ENCODE data around the gene ZNF653. TPM values are rescaled to one million over a fixed set of nuclear protein-coding genes. Genes with fewer than 3 reads are reported as not detected.

The ZNF653 gene
- total and polyA plus RNA-seq, 9 of the 15 experiments (the other 6 are each of a cell fraction or from before 2014, with no cell fraction given), result 1.6 to 8.0 (median 4.2) TPM; not detected in 2

DNA sequence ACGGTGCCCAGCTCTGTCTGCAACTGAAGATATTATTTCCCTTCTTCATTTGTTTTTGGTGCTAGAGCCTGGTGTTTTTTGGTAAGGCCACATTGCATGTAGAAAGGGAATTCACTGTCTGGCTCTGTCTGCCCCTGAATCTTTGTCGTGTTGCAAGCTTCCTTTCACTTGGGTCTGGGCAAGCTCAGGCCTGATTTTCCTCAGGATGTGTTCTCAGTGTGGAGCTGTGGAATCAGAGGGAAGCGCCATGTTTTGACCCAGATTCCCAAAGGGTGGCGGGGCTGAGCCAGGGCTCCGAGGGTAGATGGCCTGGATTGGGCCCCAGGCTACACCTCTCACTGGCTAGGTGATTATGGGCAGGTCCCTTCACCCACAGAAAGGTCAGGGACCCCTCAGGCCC, 61.6 kb downstream of the ZNF653 start:
- no TSS peak for BruUV-seq (replicated peaks)
- 81% methylated on average over 4 of the region's 5 CpGs for WGBS (ENCODE audit: insufficient coverage, low coverage, missing lambda C conversion rate)
- POLR2A ChIA-PET, result interaction anchor here (1.0 to 1.3 kb wide), 2 partner anchors 14 to 126 kb away, joined by 3 read pairs; no protein-coding TSS in a partner anchor

More for the DNA sequence above, 61.6 kb downstream of the ZNF653 start:
- CTCF ChIA-PET (ENCODE audit: low intra/inter-chr PET ratio), result interaction anchor here (0.5 kb wide), 1 partner anchor 67 kb away, joined by 3 read pairs; no protein-coding TSS in a partner anchor
- Histone ChIP-seq H3K36me3 (ENCODE audit: control insufficient read depth, insufficient read depth, low read length) (peaks cover 91% of the 10 kb centered on the region; the same call in 2 of the 3 replicates), H3K4me2 (ENCODE audit: insufficient read depth, low read length) (no peak overlapping the region), H3K4me1 (replicated peaks in 1 of 2; ENCODE audit: control insufficient read depth in 2 of 2, insufficient read depth in 2 of 2, low read length in 2 of 2) (peaks cover 0 to 29% of the 10 kb centered on the region in 2 experiments; a peak in 2 of 5 replicates), H3K27ac (ENCODE audit: extremely low read depth, low read depth, low read length) (no peak overlapping the region), H3K9me3 (replicated peaks; ENCODE audit: control insufficient read depth, insufficient read depth, low read depth, low read length) (no peaks in the 10 kb centered on the region), H3K27me3 (ENCODE audit: control insufficient read depth in 2 of 2, insufficient read depth in 2 of 2, low read length in 2 of 2) (no peaks in the 10 kb centered on the region), H3K9me1 (ENCODE audit: control insufficient read depth, insufficient read depth, low read length) (no peaks in the 10 kb centered on the region), H4K20me1 (replicated peaks; ENCODE audit: control insufficient read depth, insufficient read depth, low read length) (0 out of 2 replicates have a peak, but pooled peaks cover 4% of the 10 kb centered on the region), H2AFZ (ENCODE audit: low read depth, low read length) (no peak overlapping the region), H3K9ac (ENCODE audit: insufficient read depth in 1 of 2, low read depth in 2 of 2, low read length in 2 of 2) (peak overlapping the region in 1 of 2 experiments; percentile 42; a peak in 1 of 4 replicates), H3K79me2 (ENCODE audit: control insufficient read depth, insufficient read depth, low read length) (no peaks in the 10 kb centered on the region), H3K4me3 (no peak overlapping the region)
- FAIRE-seq (no peak), DNase-seq (ENCODE audit: extremely low read depth in 1 of 4, low spot score in 3 of 4) (no peak), ATAC-seq (no peak)
- in situ Hi-C loops (cut with MboI) (no loop called here), intact Hi-C loops (cut with micrococcal nuclease) (no loop called here)
- TF ChIP-seq MAFG (tag; conservative IDR thresholded peaks at IDR 0.05), result no peak
- no peak for TF ChIP-seq RFX1 (IDR thresholded peaks at IDR 0.05)
- TF ChIP-seq ZKSCAN1 (IDR thresholded peaks at IDR 0.05; ENCODE audit: low read depth, low read length), result no peak
- TF ChIP-seq ZNF347 (CRISPR knock-in tag; IDR thresholded peaks at IDR 0.05; ENCODE audit: low read depth), result no peak
- TF ChIP-seq BACH1 (tag; IDR thresholded peaks at IDR 0.05), result no peak
- no peak for TF ChIP-seq NR2F6 (CRISPR knock-in tag; IDR thresholded peaks at IDR 0.05)
- no peak for TF ChIP-seq PYGO2 (tag; IDR thresholded peaks at IDR 0.05)
- no peak for TF ChIP-seq MTA2 (IDR thresholded peaks at IDR 0.05; ENCODE audit: low read depth)
- TF ChIP-seq HIVEP1 (CRISPR knock-in tag; IDR thresholded peaks at IDR 0.05), result no peak
- TF ChIP-seq, protein P1, sequence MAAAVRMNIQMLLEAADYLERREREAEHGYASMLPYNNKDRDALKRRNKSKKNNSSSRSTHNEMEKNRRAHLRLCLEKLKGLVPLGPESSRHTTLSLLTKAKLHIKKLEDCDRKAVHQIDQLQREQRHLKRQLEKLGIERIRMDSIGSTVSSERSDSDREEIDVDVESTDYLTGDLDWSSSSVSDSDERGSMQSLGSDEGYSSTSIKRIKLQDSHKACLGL (CRISPR knock-in tag; IDR thresholded peaks at IDR 0.05; ENCODE audit: borderline replicate concordance, poor library complexity, severe bottlenecking), result no peak
- TF ChIP-seq, protein P2, sequence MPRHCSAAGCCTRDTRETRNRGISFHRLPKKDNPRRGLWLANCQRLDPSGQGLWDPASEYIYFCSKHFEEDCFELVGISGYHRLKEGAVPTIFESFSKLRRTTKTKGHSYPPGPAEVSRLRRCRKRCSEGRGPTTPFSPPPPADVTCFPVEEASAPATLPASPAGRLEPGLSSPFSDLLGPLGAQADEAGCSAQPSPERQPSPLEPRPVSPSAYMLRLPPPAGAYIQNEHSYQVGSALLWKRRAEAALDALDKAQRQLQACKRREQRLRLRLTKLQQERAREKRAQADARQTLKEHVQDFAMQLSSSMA (CRISPR knock-in tag; IDR thresholded peaks at IDR 0.05), result no peak
- no peak for TF ChIP-seq ZNF253 (CRISPR knock-in tag; conservative IDR thresholded peaks at IDR 0.05)
- TF ChIP-seq TRIM24 (IDR thresholded peaks at IDR 0.05), result no peak
- TF ChIP-seq ZNF778 (CRISPR knock-in tag; IDR thresholded peaks at IDR 0.05), result no peak
- TF ChIP-seq DPF2 (IDR thresholded peaks at IDR 0.05), result no peak

Data from K562 (cell line).